Stomach (tissue), 4 donors: ENCODE results near the gene MFSD6.

ENCODE experiments used
- CTCF ChIP-seq, 7 experiments: fragments of 450-650 bp in 4 of 7; fragments of 200-600 bp in 3 of 7; sonication (generic) in 3 of 7; IDR thresholded peaks; one replicate each; pipeline ENCODE4 v1.5.1; 2016 to 2019; ENCODE audit warnings: antibody characterized with exemption in 7 of 7, control low read depth in 2 of 7, mild to moderate bottlenecking in 1 of 7
- EP300 ChIP-seq: sonication (generic); formaldehyde crosslinking; IDR thresholded peaks from one replicate; pipeline ENCODE4 v1.6.1; 2017; ENCODE audit warnings: antibody characterized with exemption
- POLR2A ChIP-seq, 4 donors: fragments of 450-650 bp; IDR thresholded peaks; one replicate each; pipeline ENCODE4 v1.6.1; 2016; ENCODE audit warnings: antibody characterized with exemption in 4 of 4, control low read depth in 2 of 4, mild to moderate bottlenecking in 1 of 4, moderate library complexity in 1 of 4
- POLR2AphosphoS5 ChIP-seq, 3 donors: sonication (generic); formaldehyde crosslinking; IDR thresholded peaks; one replicate each; pipeline ENCODE4 v1.6.1; 2016; ENCODE audit warnings: antibody characterized with exemption in 3 of 3

GRCh38 chr2:190535121-190535439 lies 126.9 kb downstream of the MFSD6 start:
- TF ChIP-seq CTCF (IDR thresholded peaks at IDR 0.05) (no peak), POLR2AphosphoS5 (IDR thresholded peaks at IDR 0.05) (no peak), POLR2A (IDR thresholded peaks at IDR 0.05) (no peak), EP300 (no peak)
